DND-41 (cell line): Measurements from ENCODE around the gene CADM2.

Experiments used
- CTCF ChIP-seq: IDR thresholded peaks from 2 replicates; pipeline ENCODE4 v1.5.1; 2012; ENCODE audit warnings: borderline replicate concordance, low read length, moderate library complexity, mild to moderate bottlenecking; ENCODE audit not compliant: poor library complexity, severe bottlenecking; ENCODE audit errors: extremely low read depth
- EZH2 ChIP-seq: IDR thresholded peaks from 3 replicates; pipeline ENCODE4 v1.6.1; 2012; ENCODE audit warnings: borderline replicate concordance, low read depth, mild to moderate bottlenecking, moderate library complexity, low read length, inconsistent platforms; ENCODE audit not compliant: severe bottlenecking

GRCh38 chr3:85800676-85801075 lies 841.9 kb downstream of the CADM2 start:
- TF ChIP-seq EZH2, result no peak
- no peak for TF ChIP-seq CTCF
